ENCODE measurements around the gene MCTP1. TPM values are rescaled to one million over a fixed set of nuclear protein-coding genes. Genes with fewer than 3 reads are reported as not detected.

MCTP1 gene
- total RNA-seq, 2 donors from 2014 or later, result 22.1 to 256 TPM

DNA sequence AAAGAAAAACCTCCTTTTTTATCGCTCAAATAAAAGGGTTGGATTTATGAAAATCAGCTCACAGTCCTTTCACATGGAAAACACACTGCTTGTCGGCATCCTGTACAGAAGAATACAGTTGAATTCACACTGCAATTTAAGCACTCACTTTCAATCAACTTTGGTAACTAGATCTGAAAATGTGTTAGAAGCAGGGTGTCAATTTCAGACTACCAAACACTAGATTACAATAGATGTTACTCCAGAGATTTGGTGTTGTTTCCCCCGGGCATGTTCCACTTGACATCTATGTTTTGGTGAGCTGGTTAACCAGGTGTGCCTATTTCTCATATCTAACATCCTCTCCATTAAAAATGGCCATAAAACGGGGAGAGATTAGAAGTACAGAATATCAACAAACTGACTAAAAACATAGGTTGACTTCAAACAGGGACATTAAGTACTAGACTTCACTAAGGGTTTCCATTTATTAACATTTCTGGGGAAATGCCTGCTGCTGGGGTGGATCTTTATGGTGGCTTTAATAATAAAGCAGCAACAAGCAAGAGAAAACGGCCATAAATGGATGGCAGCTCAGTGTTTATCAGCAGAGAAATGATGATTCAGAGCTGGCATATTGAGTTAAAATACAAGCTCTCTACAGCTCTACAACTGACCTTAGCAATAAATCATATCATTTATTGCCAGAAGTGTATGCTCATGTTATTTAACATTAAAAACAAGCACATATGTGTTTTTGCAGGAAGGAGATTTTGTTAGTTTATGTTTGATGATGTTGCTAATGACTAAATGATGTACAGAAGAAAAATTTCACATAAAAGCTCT lies 507.6 kb downstream of the MCTP1 start:
- Histone ChIP-seq H3K27ac (no peak overlapping the region), H3K4me1 (ENCODE audit: control insufficient read depth in 1 of 2, low read depth in 2 of 2) (no peaks in the 10 kb centered on the region), H3K4me3 (no peak overlapping the region), H3K27me3 (replicated peaks; ENCODE audit: insufficient read depth) (no peaks in the 10 kb centered on the region), H3K36me3 (no peaks in the 10 kb centered on the region), H3K9me3 (no peaks in the 10 kb centered on the region)
- no peak for DNase-seq (ENCODE audit: low spot score)
- TF ChIP-seq, protein P1, sequence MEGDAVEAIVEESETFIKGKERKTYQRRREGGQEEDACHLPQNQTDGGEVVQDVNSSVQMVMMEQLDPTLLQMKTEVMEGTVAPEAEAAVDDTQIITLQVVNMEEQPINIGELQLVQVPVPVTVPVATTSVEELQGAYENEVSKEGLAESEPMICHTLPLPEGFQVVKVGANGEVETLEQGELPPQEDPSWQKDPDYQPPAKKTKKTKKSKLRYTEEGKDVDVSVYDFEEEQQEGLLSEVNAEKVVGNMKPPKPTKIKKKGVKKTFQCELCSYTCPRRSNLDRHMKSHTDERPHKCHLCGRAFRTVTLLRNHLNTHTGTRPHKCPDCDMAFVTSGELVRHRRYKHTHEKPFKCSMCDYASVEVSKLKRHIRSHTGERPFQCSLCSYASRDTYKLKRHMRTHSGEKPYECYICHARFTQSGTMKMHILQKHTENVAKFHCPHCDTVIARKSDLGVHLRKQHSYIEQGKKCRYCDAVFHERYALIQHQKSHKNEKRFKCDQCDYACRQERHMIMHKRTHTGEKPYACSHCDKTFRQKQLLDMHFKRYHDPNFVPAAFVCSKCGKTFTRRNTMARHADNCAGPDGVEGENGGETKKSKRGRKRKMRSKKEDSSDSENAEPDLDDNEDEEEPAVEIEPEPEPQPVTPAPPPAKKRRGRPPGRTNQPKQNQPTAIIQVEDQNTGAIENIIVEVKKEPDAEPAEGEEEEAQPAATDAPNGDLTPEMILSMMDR (IDR thresholded peaks at IDR 0.05), result no peak
- ATAC-seq (ENCODE audit: insufficient number of reproducible peaks, low FRiP score, low read depth), result no peak

DNA sequence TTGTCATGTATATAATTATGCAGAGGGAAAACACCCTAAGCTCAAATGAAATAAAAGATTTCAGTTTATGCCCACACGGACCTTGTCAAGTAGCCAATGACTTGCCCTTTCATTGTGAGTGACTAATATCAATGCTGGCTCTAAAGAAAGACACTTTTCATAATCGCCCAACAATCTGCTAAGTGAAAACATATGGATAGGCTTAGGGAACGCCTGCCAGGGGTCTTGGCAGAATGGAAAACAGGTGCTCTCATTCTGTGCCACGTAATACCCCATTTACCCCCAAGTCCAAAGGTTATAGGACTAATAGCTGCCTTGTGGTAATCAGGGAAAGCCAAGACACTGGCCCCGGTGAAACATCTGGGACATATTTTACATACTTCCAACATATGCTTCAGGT lies 508.7 kb downstream of the MCTP1 start:
- H3K4me1 ChIP-seq (ENCODE audit: control insufficient read depth in 1 of 2, low read depth in 2 of 2), result no peaks in the 10 kb centered on the region
- ATAC-seq (ENCODE audit: insufficient number of reproducible peaks, low FRiP score, low read depth), result no peak
- H3K27ac ChIP-seq, result no peak overlapping the region
- DNase-seq (ENCODE audit: low spot score), result no peak
- no peaks in the 10 kb centered on the region for H3K9me3 ChIP-seq
- H3K36me3 ChIP-seq, result no peaks in the 10 kb centered on the region
- TF ChIP-seq, protein P1 (IDR thresholded peaks at IDR 0.05), result no peak
- H3K4me3 ChIP-seq, result no peak overlapping the region
- no peaks in the 10 kb centered on the region for H3K27me3 ChIP-seq (replicated peaks; ENCODE audit: insufficient read depth)

- no peaks in the 10 kb centered on the region for H3K4me1 ChIP-seq (ENCODE audit: control insufficient read depth in 1 of 2, low read depth in 2 of 2)
- DNase-seq (ENCODE audit: low spot score), result no peak
- no peaks in the 10 kb centered on the region for H3K9me3 ChIP-seq
- no peak overlapping the region for H3K27ac ChIP-seq
- H3K27me3 ChIP-seq (replicated peaks; ENCODE audit: insufficient read depth), result no peaks in the 10 kb centered on the region
- H3K4me3 ChIP-seq, result no peak overlapping the region
- no peak for ATAC-seq (ENCODE audit: insufficient number of reproducible peaks, low FRiP score, low read depth)
- TF ChIP-seq, protein P1 (IDR thresholded peaks at IDR 0.05), result no peak
- no peaks in the 10 kb centered on the region for H3K36me3 ChIP-seq
These were observed 509.8 kb downstream of the MCTP1 start for GRCh38 chr5:94775088-94775487.

GRCh38 chr5:94771742-94772141 lies 513.2 kb downstream of the MCTP1 start:
- ATAC-seq (ENCODE audit: insufficient number of reproducible peaks, low FRiP score, low read depth) (no peak), DNase-seq (ENCODE audit: low spot score) (no peak)
- H3K4me1 ChIP-seq (ENCODE audit: control insufficient read depth in 1 of 2, low read depth in 2 of 2), result no peaks in the 10 kb centered on the region
- H3K27ac ChIP-seq, result no peak overlapping the region
- H3K27me3 ChIP-seq (replicated peaks; ENCODE audit: insufficient read depth), result no peaks in the 10 kb centered on the region
- no peaks in the 10 kb centered on the region for H3K9me3 ChIP-seq
- TF ChIP-seq, protein P1 (IDR thresholded peaks at IDR 0.05), result no peak
- no peaks in the 10 kb centered on the region for H3K36me3 ChIP-seq
- no peak overlapping the region for H3K4me3 ChIP-seq

DNA sequence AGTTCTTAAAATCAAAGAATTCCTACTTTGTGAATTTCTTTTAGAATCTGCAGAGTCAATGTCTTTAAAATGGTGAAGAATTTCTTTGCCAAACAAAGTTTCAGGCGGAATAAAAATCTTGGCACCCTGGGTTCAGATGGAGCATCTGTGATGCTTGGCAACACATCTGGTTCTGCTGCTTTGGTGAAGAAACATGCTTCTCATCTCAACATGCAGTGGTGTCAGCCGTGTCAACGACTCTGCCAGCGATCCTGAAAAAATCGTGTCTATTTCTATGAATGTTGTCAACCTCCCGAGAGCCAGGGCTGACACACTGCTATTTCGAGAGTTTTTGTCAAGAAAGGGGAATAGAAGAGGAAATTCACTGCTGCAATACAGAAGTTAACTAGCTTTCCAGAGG lies 514.9 kb downstream of the MCTP1 start:
- no peak overlapping the region for H3K27ac ChIP-seq
- H3K36me3 ChIP-seq, result no peaks in the 10 kb centered on the region
- TF ChIP-seq, protein P1 (IDR thresholded peaks at IDR 0.05), result no peak
- H3K27me3 ChIP-seq (replicated peaks; ENCODE audit: insufficient read depth), result no peaks in the 10 kb centered on the region
- no peaks in the 10 kb centered on the region for H3K4me1 ChIP-seq (ENCODE audit: control insufficient read depth in 1 of 2, low read depth in 2 of 2)
- H3K4me3 ChIP-seq, result no peak overlapping the region
- ATAC-seq (ENCODE audit: insufficient number of reproducible peaks, low FRiP score, low read depth) (no peak), DNase-seq (ENCODE audit: low spot score) (no peak)
- H3K9me3 ChIP-seq, result no peaks in the 10 kb centered on the region
